NCI-H82 (cell line): Measurements from ENCODE around the gene KLK3.
"Not testable (repeated sequence)": the region's sequence is repeated elsewhere in the genome, so short reads cannot be mapped to it uniquely, and the experiment has no call there.

Experiments
- DNase-seq: peaks from one replicate; lab custom pipeline; 2025; lab: John Stamatoyannopoulos, UW

KLK3 gene

DNA sequence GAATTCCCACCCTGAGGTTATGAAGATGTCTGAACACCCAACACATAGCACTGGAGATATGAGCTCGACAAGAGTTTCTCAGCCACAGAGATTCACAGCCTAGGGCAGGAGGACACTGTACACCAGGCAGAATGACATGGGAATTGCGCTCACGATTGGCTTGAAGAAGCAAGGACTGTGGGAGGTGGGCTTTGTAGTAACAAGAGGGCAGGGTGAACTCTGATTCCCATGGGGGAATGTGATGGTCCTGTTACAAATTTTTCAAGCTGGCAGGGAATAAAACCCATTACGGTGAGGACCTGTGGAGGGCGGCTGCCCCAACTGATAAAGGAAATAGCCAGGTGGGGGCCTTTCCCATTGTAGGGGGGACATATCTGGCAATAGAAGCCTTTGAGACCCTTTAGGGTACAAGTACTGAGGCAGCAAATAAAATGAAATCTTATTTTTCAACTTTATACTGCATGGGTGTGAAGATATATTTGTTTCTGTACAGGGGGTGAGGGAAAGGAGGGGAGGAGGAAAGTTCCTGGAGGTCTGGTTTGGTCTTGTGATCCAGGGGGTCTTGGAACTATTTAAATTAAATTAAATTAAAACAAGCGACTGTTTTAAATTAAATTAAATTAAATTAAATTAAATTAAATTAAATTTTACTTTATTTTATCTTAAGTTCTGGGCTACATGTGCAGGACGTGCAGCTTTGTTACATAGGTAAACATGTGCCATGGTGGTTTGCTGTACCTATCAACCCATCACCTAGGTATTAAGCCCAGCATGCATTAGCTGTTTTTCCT lies 7.0 kb downstream of the KLK3 start:
- no peak for DNase-seq

DNA sequence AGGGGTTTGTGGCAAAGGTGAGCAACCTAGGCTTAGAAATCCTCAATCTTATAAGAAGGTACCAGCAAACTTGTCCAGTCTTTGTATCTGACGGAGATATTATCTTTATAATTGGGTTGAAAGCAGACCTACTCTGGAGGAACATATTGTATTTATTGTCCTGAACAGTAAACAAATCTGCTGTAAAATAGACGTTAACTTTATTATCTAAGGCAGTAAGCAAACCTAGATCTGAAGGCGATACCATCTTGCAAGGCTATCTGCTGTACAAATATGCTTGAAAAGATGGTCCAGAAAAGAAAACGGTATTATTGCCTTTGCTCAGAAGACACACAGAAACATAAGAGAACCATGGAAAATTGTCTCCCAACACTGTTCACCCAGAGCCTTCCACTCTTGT lies 14.8 kb downstream of the KLK3 start:
- no peak for DNase-seq

DNA sequence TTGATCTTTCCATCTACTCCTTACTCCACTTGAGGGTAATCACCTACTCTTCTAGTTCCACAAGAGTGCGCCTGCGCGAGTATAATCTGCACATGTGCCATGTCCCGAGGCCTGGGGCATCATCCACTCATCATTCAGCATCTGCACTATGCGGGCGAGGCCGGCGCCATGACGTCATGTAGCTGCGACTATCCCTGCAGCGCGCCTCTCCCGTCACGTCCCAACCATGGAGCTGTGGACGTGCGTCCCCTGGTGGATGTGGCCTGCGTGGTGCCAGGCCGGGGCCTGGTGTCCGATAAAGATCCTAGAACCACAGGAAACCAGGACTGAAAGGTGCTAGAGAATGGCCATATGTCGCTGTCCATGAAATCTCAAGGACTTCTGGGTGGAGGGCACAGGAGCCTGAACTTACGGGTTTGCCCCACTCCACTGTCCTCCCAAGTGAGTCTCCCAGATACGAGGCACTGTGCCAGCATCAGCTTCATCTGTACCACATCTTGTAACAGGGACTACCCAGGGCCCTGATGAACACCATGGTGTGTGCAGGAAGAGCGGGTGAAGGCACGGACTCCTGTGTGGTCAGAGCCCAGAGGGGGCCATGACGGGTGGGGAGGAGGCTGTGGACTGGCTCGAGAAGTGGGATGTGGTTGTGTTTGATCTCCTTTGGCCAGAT lies 15.8 kb downstream of the KLK3 start:
- DNase-seq = peak; percentile 74

DNA sequence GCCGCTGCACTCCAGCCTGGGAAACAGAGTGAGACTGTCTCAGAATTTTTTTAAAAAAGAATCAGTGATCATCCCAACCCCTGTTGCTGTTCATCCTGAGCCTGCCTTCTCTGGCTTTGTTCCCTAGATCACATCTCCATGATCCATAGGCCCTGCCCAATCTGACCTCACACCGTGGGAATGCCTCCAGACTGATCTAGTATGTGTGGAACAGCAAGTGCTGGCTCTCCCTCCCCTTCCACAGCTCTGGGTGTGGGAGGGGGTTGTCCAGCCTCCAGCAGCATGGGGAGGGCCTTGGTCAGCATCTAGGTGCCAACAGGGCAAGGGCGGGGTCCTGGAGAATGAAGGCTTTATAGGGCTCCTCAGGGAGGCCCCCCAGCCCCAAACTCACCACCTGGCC lies 18.3 kb downstream of the KLK3 start, which contains the start of gene KLK2:
KLK2 (plus strand) TSS at position 384 of the 400 bp plus-strand sequence. CDS start 35 bp downstream, outside the sequence.
- DNase-seq = no peak

DNA sequence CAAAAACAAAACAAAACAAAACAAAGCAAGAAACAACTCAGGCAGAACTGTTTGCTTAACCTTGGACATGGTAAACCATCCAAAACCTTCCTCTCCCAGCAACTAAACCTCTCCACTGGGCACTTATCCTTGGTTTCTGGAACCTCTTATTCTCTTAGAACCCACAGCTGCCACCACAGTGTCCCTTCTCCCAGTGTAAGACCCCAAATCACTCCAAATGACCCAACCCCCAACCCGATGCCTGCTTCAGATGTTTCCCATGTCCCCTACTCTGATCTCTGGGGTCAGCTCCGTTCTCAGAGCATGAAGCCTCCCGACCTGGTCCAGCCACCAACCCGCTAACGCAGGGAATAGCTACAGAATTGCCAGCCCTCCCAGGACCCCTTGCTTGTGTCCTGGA lies 19.5 kb downstream of the KLK3 start:
- no peak for DNase-seq

DNA sequence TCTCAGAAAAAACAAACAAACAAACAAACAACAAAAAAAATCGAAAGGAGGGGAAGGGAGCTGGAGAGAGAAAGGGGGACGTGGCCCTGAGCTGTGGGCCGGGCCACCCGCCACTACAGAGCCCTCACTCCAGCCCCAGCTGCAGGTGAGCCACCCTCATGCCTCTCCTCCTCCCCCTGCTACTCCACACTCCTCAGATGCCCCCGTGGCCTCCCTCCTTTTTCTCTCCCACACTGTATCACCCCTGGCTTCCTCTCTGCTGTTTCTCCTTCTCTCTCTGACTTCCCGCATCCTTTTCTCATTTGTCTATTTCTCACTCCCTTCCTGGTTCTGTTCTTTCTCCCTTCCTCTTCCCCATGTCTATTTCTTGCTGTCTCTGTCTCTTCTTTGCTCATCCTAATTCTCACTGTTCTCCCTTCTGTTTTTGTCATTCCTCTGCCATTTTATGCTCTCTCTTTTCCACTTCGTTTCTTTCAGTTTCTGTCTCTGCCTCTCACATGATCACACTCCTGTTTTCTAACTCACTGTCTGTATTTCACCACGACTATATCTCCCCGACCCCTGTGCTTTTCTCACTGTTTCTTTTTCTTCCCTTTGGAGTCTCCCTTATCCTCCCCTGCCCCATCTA lies 21.2 kb downstream of the KLK3 start:
- no peak for DNase-seq

DNA sequence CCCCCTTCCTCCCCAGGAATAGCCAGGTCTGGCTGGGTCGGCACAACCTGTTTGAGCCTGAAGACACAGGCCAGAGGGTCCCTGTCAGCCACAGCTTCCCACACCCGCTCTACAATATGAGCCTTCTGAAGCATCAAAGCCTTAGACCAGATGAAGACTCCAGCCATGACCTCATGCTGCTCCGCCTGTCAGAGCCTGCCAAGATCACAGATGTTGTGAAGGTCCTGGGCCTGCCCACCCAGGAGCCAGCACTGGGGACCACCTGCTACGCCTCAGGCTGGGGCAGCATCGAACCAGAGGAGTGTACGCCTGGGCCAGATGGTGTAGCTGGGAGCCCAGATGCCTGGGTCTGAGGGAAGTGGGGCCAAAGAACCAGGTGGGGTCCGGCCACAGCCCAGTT lies 21.7 kb downstream of the KLK3 start:
- DNase-seq = no peak

DNA sequence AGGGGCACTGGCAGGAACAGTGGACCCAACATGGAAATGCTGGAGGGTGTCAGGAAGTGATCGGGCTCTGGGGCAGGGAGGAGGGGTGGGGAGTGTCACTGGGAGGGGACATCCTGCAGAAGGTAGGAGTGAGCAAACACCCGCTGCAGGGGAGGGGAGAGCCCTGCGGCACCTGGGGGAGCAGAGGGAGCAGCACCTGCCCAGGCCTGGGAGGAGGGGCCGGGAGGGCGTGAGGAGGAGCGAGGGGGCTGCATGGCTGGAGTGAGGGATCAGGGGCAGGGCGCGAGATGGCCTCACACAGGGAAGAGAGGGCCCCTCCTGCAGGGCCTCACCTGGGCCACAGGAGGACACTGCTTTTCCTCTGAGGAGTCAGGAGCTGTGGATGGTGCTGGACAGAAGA lies 22.6 kb downstream of the KLK3 start:
- no peak for DNase-seq

DNA sequence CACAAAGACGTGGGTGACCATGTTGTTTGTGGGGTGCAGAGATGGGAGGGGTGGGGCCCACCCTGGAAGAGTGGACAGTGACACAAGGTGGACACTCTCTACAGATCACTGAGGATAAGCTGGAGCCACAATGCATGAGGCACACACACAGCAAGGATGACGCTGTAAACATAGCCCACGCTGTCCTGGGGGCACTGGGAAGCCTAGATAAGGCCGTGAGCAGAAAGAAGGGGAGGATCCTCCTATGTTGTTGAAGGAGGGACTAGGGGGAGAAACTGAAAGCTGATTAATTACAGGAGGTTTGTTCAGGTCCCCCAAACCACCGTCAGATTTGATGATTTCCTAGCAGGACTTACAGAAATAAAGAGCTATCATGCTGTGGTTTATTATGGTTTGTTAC lies 24.1 kb downstream of the KLK3 start:
- no peak for DNase-seq

DNA sequence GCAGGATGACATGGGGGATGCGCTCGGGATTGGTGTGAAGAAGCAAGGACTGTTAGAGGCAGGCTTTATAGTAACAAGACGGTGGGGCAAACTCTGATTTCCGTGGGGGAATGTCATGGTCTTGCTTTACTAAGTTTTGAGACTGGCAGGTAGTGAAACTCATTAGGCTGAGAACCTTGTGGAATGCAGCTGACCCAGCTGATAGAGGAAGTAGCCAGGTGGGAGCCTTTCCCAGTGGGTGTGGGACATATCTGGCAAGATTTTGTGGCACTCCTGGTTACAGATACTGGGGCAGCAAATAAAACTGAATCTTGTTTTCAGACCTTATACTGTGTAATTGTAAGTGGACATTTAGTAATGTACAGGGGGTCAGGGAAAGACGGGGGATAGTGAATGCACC lies 25.5 kb downstream of the KLK3 start:
- no peak for DNase-seq

DNA sequence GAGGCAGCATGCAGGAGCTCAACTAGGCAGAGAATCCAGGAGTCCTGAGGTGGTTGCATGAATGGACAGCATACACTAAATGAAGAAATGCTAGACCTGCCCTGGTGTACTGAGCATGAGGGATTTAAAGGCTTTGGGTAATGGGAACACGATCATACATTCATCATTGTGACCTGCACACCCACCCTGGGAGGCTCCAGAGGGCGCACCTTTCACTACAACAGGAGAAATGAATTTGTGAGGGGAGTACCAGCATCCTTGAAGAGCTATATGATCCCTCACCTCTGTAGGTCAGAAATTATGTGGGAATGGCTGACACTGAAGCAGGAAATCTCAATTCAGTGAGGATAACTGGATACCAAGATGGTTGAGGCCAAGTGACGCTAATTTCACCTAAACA lies 27.5 kb downstream of the KLK3 start:
- no peak for DNase-seq

DNA sequence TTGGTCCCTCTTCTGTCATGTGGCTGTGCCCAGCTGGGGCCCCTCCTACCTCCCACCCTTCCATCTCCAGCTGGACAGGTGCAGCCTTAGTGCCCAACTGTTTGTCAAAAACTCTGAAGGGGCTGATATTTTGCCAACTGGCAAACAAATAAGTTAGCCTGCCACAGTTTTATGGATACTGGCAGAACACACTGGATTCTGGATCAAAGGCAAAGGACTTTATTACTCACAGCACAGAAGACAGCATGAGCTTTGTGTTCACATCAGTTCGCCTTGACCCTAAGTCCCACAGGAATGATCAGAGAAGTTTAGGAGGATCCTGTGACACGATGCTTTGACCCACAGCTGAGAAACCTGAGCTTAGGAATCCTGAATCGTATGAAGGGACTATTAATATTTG lies 34.9 kb downstream of the KLK3 start:
- DNase-seq = no peak

DNA sequence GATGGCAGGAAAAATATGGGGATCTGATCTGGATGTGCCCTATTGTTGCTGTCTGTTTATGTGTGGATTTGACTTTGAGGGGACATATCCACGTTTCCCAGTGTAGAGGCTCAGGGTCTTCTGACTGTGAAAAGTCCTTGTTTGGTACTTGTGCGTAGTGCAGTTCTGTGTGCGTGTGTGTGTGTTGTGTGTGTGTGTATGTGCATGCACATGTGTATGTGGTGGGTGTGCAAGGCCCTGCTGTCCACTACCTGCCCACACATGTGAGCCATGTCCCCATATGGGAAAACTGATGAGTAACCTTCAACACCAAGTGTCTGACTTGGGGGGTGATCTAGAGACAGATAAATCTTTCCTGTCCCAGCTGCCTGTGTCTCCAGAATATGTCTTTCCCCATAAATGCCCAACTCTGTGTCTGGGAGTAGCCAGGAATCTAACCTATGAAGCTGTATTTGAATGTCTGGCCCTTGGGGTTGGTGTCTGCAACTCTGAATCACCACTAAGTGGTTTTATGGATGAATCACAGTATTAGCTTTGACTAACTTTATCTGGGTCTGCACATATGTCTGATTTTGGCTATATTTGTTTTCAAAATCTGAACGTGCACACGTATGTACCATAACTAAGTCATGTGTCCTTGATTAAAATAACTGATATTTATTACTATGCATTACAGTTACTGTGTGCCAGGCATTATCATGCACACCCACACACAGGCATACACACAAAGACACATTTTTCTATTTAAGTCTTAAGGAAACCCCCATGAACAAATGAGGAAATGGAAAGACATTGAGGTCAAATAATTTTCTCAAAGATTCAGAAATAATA lies 35.9 kb downstream of the KLK3 start:
- no peak for DNase-seq

DNA sequence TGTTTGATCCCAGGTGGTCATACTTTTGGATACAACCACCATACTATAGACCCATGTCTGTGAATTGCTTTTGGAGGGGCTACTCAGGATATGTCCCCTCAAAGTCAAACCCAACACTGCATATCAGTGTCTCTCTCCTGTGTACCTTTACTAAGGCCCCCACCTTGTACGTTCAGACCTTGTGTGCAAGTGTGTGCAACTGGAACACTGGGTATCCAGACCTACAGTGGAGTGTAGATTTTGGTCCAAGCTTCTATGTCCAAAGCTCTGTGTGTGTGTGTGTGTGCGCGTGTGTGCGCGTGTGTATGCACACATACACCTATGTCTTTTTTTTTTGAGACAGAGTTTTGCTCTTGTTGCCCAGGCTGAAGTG lies 36.5 kb downstream of the KLK3 start:
- no peak for DNase-seq

DNA sequence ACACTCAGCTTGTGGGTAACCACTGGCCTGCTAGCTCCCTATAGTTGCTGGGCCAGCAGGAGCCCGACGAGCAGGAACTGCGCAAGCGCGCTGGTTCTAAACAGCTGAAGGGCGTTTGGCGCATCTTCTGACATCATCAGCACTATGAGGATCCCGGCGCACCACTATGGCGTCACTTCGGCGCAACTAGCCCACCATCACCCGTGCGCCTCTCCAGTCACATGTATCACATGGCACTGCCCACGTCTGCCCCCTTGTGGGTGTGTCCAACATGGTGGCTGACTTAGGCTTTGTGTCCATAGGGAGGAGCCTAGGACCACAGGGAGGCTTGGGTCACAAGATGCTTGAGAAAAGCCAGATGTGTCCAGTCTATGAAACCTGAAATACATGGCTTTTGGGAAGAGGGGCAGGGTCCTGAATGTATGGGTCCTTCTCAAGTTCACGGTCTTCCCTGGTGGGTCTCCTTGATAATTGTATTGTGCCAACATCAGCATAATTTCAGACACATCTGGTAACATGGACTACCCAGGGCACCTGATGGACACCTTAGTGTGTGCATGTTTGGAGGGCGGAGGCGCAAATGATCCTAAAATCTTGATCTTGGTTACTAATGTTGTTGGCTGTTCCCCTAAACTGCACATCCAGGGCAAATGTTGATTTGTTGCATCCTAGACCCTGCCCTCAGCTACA lies 38.5 kb downstream of the KLK3 start:
- DNase-seq = peak; percentile 23

DNA sequence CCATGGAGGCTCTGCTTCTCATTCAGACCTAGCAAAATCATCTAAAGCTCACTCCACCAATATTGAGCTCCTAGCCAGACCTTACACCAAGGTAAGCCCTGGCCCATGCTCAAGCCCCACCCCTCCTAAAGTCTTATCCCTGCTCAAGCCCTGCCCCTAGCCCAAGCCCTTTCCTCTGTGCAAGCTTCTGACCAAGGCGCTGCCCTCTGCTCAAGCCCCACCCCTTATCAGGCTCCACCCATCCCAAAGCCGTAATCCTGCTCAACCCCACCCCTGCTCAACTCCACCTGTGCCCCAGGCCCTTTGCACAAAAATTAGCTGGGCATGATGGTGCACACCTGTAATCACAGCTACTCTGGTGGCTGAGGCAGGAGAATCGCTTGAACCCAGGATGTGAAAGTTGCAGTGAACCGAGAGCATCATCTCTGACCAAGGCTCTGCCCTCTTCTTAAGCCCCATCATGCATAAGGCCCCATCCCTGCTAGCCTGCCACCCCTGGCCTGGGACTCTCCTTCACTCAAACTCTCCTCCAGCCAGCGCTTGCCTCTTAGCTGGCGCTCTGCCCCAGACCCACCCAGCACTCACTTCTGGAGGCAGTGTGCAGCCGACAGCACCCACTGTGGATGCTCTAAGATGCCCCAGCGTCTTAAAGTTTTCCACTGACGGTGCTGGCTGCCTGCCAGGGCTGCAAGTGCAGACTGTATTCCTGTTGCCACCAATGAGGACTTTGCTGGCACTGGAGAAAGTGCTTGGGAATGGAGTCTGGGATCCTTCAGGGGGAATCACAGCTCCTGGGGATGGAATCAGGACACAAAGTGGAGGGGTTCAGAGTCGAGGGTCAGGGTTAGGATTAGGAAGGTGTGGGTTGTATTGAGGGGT lies 40.0 kb downstream of the KLK3 start:
- no peak for DNase-seq

DNA sequence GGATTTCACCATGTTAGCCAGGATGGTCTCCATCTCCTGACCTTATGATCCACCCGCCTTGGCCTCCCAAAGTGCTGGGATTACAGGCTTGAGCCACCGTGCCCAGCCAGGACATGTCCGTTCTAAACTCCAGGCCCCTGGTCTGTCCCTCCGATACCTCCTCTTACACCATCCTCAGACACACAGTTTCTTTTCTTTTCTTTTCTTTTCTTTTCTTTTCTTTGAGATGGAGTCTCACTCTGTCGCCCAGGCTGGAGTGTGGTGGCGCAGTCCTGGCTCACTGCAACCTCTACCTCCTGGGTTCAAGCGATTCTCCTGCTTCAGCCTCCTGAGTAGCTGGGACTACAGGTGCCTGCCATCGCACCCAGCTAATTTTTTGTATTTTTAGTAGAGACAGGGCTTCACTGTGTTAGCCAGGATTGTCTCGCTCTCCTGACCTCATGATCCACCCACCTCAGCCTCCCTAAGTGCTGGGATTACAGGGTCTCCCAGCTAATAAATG lies 41.4 kb downstream of the KLK3 start:
- DNase-seq = not testable (repeated sequence)

DNA sequence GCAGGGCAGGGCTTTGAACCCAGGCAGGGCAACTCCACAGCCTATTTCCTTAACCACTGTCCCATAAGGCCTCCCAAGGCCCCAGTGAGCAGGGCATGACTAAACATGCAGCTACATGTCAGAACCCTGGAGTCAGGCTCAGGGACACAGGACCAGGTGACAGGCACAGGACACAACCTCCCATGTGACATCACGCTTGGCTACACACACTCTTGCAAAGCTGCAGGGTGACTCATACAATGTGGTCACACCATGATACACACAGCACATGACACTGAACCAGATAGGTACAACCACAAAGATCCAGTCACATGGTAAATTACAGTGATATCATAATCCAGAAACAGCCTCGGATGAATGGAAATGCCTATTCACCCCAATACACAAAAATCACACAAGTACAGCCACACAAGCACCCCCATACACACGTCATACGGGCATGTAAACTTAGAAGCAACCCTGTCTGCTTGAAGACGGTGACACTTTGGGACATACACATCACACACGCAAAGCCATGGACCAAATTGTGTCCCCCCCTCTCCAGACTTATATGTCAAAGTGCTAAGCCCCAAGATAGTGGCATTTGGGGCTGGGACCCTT lies 42.0 kb downstream of the KLK3 start:
- no peak for DNase-seq

DNA sequence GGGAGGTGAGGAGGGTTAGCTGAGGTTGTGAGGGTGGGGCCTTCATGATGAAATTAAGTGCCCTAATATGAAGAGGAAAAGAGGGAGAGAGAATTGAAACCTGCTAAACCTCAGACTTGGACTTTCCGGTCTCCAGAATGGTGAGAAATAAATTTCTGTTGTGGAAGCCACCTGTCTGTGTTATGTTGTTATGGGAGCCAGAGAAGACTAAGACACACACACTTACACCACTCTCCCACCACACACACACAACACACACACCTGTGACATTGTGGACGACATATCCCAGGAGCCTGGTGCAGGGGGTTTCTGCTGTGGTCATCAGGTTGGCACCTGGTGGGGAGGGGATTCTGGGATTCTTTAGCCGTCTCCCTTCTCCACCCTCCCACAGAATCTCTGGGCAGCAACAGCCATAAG lies 42.5 kb downstream of the KLK3 start:
- no peak for DNase-seq

DNA sequence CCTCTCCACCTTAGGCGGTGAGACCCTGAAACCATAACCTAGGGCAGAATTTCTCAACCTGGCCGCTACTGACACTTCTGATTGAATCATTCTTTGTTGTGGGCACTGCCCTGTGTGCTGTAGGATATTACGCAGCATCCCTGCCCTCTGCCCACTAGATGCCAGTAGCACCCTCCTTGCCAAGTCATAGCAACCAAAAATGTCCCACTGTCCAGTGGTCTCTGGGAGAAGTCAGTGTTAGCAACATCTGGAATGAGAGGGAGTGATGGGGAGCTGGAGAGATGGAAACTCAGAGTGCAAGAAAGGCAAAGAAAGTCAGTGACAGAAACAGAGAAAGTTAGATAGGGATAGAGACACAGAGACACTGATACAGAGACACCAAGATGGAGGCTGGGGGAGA lies 42.9 kb downstream of the KLK3 start:
- DNase-seq = no peak
